ENCODE data around the gene NR4A3. TPM values are rescaled to one million over a fixed set of nuclear protein-coding genes. Genes with fewer than 3 reads are reported as not detected.

The NR4A3 gene
- polyA plus RNA-seq, 1 of the 3 experiments (the other 2 are of a cell fraction), result 1.3 TPM

- no peak overlapping the region for H3K4me2 ChIP-seq
- peaks cover 0 to 5% of the 10 kb centered on the region in 2 experiments; a peak in 1 of 4 replicates for H3K4me1 ChIP-seq (ENCODE audit: control insufficient read depth in 1 of 2, insufficient read depth in 2 of 2, low read depth in 1 of 2, low read length in 1 of 2)
- H3K4me3 ChIP-seq (ENCODE audit: low read depth in 2 of 2, low read length in 1 of 2), result no peak overlapping the region
- no peak overlapping the region for H2AFZ ChIP-seq (ENCODE audit: low read depth)
- H3K9me3 ChIP-seq, result no peaks in the 10 kb centered on the region
- peaks cover 13% of the 10 kb centered on the region for H3F3A ChIP-seq (replicated peaks; ENCODE audit: insufficient read depth)
- ChIA-PET POLR2A (no interaction called here), CTCF (interaction anchor here (1.6 kb wide), 1 partner anchor 10 kb away, joined by 6 read pairs; no protein-coding TSS in a partner anchor)
- H3K9ac ChIP-seq, result no peak overlapping the region
- H3K27me3 ChIP-seq (ENCODE audit: insufficient read depth), result no peaks in the 10 kb centered on the region
- H3K79me2 ChIP-seq (ENCODE audit: insufficient read depth), result no peaks in the 10 kb centered on the region
- no peak for TF ChIP-seq NRF1 (IDR thresholded peaks at IDR 0.05; ENCODE audit: low read depth, low read length)
- no peak for TF ChIP-seq EP300 (IDR thresholded peaks at IDR 0.05; ENCODE audit: borderline replicate concordance in 1 of 2, low read depth in 1 of 2, low read length in 1 of 2)
- no peak for TF ChIP-seq GATA2 (CRISPR knock-in tag; IDR thresholded peaks at IDR 0.05)
- no peak for TF ChIP-seq PBX3 (IDR thresholded peaks at IDR 0.05)
- H3K9me2 ChIP-seq, result no peaks in the 10 kb centered on the region
- H3K36me3 ChIP-seq (replicated peaks in 1 of 2; ENCODE audit: control insufficient read depth in 1 of 2, insufficient read depth in 2 of 2, low read length in 1 of 2), result no peaks in the 10 kb centered on the region
- WGBS (ENCODE audit: low lambda C conversion rate), result 93% methylated on average over 2 of the region's 2 CpGs
- no peak for DNase-seq
- H4K20me1 ChIP-seq (ENCODE audit: insufficient read depth), result no peaks in the 10 kb centered on the region
- no peak overlapping the region for H3K27ac ChIP-seq (ENCODE audit: low read depth in 2 of 2, low read length in 1 of 2)
Measured at GRCh38 chr9:99866398-99866797, 44.7 kb downstream of the NR4A3 start.

GRCh38 chr9:99867536-99867935 lies 45.9 kb downstream of the NR4A3 start:
- no peak overlapping the region for H3K4me3 ChIP-seq (ENCODE audit: low read depth in 2 of 2, low read length in 1 of 2)
- no peaks in the 10 kb centered on the region for H3K36me3 ChIP-seq (replicated peaks in 1 of 2; ENCODE audit: control insufficient read depth in 1 of 2, insufficient read depth in 2 of 2, low read length in 1 of 2)
- H3K79me2 ChIP-seq (ENCODE audit: insufficient read depth), result no peaks in the 10 kb centered on the region
- H3K9me3 ChIP-seq, result no peaks in the 10 kb centered on the region
- H3K9me2 ChIP-seq, result no peaks in the 10 kb centered on the region
- TF ChIP-seq EP300 (IDR thresholded peaks at IDR 0.05; ENCODE audit: borderline replicate concordance in 1 of 2, low read depth in 1 of 2, low read length in 1 of 2) (no peak), SMC3 (IDR thresholded peaks at IDR 0.05; ENCODE audit: low read depth, low read length) (no peak), USF1 (IDR thresholded peaks at IDR 0.05; ENCODE audit: borderline replicate concordance, low read depth) (no peak), TEAD4 (IDR thresholded peaks at IDR 0.05; ENCODE audit: borderline replicate concordance, insufficient read depth) (no peak)
- H3K27ac ChIP-seq (ENCODE audit: low read depth in 2 of 2, low read length in 1 of 2), result no peak overlapping the region
- 58% methylated on average over 3 of the region's 3 CpGs for WGBS (ENCODE audit: low lambda C conversion rate)
- no peak overlapping the region for H2AFZ ChIP-seq (ENCODE audit: low read depth)
- no peak for DNase-seq
- H3K4me1 ChIP-seq (ENCODE audit: control insufficient read depth in 1 of 2, insufficient read depth in 2 of 2, low read depth in 1 of 2, low read length in 1 of 2), result peaks cover 0 to 5% of the 10 kb centered on the region in 2 experiments; a peak in 1 of 4 replicates
- peaks cover 13% of the 10 kb centered on the region for H3F3A ChIP-seq (replicated peaks; ENCODE audit: insufficient read depth)
- H3K9ac ChIP-seq, result no peak overlapping the region
- POLR2A ChIA-PET, result no interaction called here
- CTCF ChIA-PET, result no interaction called here
- H3K27me3 ChIP-seq (ENCODE audit: insufficient read depth), result no peaks in the 10 kb centered on the region
- no peak overlapping the region for H3K4me2 ChIP-seq
- no peaks in the 10 kb centered on the region for H4K20me1 ChIP-seq (ENCODE audit: insufficient read depth)

- Histone ChIP-seq H3K27ac (ENCODE audit: low read depth in 2 of 2, low read length in 1 of 2) (no peak overlapping the region), H3K9me2 (no peaks in the 10 kb centered on the region), H3K79me2 (ENCODE audit: insufficient read depth) (no peaks in the 10 kb centered on the region), H3K9me3 (no peaks in the 10 kb centered on the region), H3K4me1 (ENCODE audit: control insufficient read depth in 1 of 2, insufficient read depth in 2 of 2, low read depth in 1 of 2, low read length in 1 of 2) (peaks cover 0 to 5% of the 10 kb centered on the region in 2 experiments; a peak in 1 of 4 replicates), H3K9ac (no peak overlapping the region), H3K27me3 (ENCODE audit: insufficient read depth) (no peaks in the 10 kb centered on the region), H2AFZ (ENCODE audit: low read depth) (no peak overlapping the region), H3K36me3 (replicated peaks in 1 of 2; ENCODE audit: control insufficient read depth in 1 of 2, insufficient read depth in 2 of 2, low read length in 1 of 2) (no peaks in the 10 kb centered on the region), H3K4me2 (no peak overlapping the region), H3K4me3 (ENCODE audit: low read depth in 2 of 2, low read length in 1 of 2) (no peak overlapping the region), H3F3A (replicated peaks; ENCODE audit: insufficient read depth) (peaks cover 14% of the 10 kb centered on the region), H4K20me1 (ENCODE audit: insufficient read depth) (no peaks in the 10 kb centered on the region)
- POLR2A ChIA-PET, result no interaction called here
- CTCF ChIA-PET, result no interaction called here
- DNase-seq, result no peak
- TF ChIP-seq EZH2phosphoT487 (IDR thresholded peaks at IDR 0.05; ENCODE audit: borderline replicate concordance, low read depth) (no peak), FOXM1 (IDR thresholded peaks at IDR 0.05; ENCODE audit: low read depth) (no peak), NFIC (IDR thresholded peaks at IDR 0.05; ENCODE audit: borderline replicate concordance) (no peak), MXI1 (IDR thresholded peaks at IDR 0.05; ENCODE audit: low read depth, low read length) (no peak), JUND (IDR thresholded peaks at IDR 0.05) (no peak), POLR2AphosphoS5 (IDR thresholded peaks at IDR 0.05; ENCODE audit: low read depth, low read length) (no peak), RCOR1 (IDR thresholded peaks at IDR 0.05; ENCODE audit: low read length) (no peak), REST (IDR thresholded peaks at IDR 0.05; ENCODE audit: low read depth, low read length) (no peak), ZBTB33 (IDR thresholded peaks at IDR 0.05; ENCODE audit: borderline replicate concordance, low read depth) (no peak)
Measured at GRCh38 chr9:99867968-99868367, 46.3 kb downstream of the NR4A3 start.
